Fibroblast of gingiva (primary cell): ENCODE measurements around the gene WDR36.

Source experiments
- DNase-seq: peaks from one replicate; pipeline ENCODE4 v3.0.0-alpha.2; 2011; ENCODE audit warnings: low read depth

Gene WDR36

GRCh38 chr5:111106320-111106948 lies 14.3 kb downstream of the WDR36 start:
- no peak for DNase-seq

GRCh38 chr5:111107371-111107770 lies 15.2 kb downstream of the WDR36 start:
- DNase-seq: no peak

GRCh38 chr5:111111956-111112355 lies 19.8 kb downstream of the WDR36 start:
- DNase-seq: no peak

GRCh38 chr5:111113678-111114077 lies 21.5 kb downstream of the WDR36 start:
- DNase-seq: no peak

- no peak for DNase-seq
Measured at GRCh38 chr5:111115229-111115628, 23.1 kb downstream of the WDR36 start.

- DNase-seq: no peak
Measured at GRCh38 chr5:111116550-111116949, 24.4 kb downstream of the WDR36 start.

GRCh38 chr5:111117136-111117535 lies 25.0 kb downstream of the WDR36 start:
- DNase-seq: no peak

GRCh38 chr5:111119221-111119620 lies 27.1 kb downstream of the WDR36 start:
- no peak for DNase-seq

GRCh38 chr5:111119856-111120255 lies 27.7 kb downstream of the WDR36 start:
- no peak for DNase-seq

- DNase-seq: no peak
Measured at GRCh38 chr5:111120911-111121310, 28.8 kb downstream of the WDR36 start.

GRCh38 chr5:111121926-111122325 lies 29.8 kb downstream of the WDR36 start:
- no peak for DNase-seq

GRCh38 chr5:111122398-111122797 lies 30.2 kb downstream of the WDR36 start:
- DNase-seq: no peak

- no peak for DNase-seq
Measured at GRCh38 chr5:111124793-111125192, 32.6 kb downstream of the WDR36 start.

GRCh38 chr5:111126896-111127295 lies 34.7 kb downstream of the WDR36 start:
- no peak for DNase-seq

GRCh38 chr5:111127453-111128195 lies 35.5 kb downstream of the WDR36 start:
- DNase-seq: no peak

- DNase-seq: peak; percentile 55
Measured at GRCh38 chr5:111129938-111130337, 37.8 kb downstream of the WDR36 start.

- no peak for DNase-seq
Measured at GRCh38 chr5:111131356-111131755, 39.2 kb downstream of the WDR36 start.

- DNase-seq: no peak
Measured at GRCh38 chr5:111132076-111132475, 39.9 kb downstream of the WDR36 start.

GRCh38 chr5:111132731-111133435 lies 40.7 kb downstream of the WDR36 start:
- no peak for DNase-seq

GRCh38 chr5:111133436-111133751 lies 41.2 kb downstream of the WDR36 start:
- DNase-seq: no peak

GRCh38 chr5:111134087-111134486 lies 41.9 kb downstream of the WDR36 start:
- peak; percentile 85 for DNase-seq

GRCh38 chr5:111134864-111135263 lies 42.7 kb downstream of the WDR36 start:
- DNase-seq: no peak

GRCh38 chr5:111135363-111135762 lies 43.2 kb downstream of the WDR36 start:
- no peak for DNase-seq
